CD4-positive, alpha-beta T cell treated with Interferon gamma for 1 hour (primary cell): ENCODE results near the gene GRSF1.
"Not testable (repeated sequence)": the region's sequence is repeated elsewhere in the genome, so short reads cannot be mapped to it uniquely, and the experiment has no call there.

ENCODE experiments used
- DNase-seq: peaks from one replicate; pipeline ENCODE4 v3.0.0-alpha.2; 2020

Gene GRSF1, protein sequence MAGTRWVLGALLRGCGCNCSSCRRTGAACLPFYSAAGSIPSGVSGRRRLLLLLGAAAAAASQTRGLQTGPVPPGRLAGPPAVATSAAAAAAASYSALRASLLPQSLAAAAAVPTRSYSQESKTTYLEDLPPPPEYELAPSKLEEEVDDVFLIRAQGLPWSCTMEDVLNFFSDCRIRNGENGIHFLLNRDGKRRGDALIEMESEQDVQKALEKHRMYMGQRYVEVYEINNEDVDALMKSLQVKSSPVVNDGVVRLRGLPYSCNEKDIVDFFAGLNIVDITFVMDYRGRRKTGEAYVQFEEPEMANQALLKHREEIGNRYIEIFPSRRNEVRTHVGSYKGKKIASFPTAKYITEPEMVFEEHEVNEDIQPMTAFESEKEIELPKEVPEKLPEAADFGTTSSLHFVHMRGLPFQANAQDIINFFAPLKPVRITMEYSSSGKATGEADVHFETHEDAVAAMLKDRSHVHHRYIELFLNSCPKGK

DNA sequence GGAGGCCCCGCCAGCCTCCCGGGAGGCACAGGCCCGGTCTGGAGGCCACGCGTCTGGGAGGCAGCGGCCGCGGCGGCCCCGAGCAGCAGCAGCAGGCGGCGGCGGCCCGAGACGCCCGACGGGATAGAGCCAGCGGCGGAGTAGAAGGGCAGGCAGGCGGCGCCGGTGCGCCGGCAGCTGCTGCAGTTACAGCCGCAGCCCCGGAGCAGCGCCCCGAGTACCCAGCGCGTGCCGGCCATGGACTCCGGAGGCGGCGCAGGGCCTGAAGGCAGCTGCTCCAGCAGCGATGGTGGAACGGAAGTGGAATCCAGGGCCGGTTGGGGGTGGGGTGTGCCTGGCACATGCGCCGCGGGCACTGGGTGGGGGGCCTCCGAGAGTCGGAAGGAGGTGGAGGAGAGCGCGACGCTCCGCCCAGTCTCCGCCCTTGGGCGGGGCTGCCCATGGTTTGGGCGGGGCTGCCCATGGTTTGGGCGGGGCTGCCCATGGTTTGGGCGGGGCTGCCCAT lies at the start of gene GRSF1:
TSS of gene GRSF1 (minus strand) at position 302 of the 505 bp plus-strand sequence. CDS start at position 239, 63 bp downstream.
- DNase-seq, result peak; percentile 93

DNA sequence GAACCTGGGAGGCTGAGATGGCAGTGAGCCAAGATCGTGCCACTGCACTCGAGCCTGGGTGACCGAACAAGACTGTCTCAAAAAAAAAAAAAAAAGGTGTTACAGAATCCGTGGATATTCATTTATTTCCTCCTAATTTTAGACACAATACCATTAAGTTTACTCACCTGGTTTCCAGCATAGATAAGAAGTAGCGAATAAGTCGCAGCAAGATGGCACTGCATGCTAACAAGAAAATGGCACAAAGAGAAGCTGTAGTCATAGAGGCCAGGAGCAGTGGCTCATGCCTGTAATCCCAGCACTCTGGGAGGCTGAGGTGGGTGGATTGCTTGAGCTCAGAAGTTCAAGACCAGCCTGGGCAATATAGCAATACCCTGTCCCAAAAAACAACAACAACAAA lies 45.5 kb upstream of the GRSF1 start:
- DNase-seq, result no peak

DNA sequence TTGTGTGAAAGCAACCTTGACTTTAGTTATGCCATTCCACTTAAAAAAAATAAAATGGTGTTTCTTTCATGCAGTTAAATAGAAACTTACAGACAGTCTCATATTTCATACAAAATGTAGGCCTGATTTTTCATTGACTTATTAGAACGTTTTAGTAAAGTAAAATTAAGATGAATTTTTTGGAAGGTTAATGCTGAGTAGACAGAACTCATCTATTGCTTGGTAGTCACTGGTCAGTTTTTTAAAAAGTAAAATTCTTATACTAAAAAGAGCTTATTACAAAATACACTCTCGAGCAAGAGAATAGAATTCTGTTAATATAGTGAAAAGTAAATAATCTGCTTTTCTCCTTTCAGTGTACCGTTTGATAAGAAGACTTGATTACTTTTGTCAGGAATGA lies 41.0 kb upstream of the GRSF1 start:
- DNase-seq, result no peak

DNA sequence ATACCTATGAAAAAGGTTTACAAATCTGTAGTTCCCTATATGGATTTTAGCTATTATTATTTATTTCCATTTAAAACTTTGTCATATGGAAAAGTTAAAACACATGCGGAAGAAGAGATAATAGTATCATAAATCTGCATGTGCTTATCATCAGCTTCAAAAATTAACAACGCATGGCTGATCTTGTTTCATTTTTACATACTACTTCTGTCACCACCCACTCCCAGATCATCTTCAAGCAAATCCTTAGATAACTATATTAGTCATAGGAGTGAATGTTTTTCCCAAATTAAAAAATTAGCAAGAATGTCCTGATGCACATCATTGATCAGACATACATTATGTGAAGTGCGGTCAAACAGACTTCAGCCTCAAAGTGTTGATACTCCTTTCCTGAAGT lies 37.9 kb upstream of the GRSF1 start:
- DNase-seq, result no peak

DNA sequence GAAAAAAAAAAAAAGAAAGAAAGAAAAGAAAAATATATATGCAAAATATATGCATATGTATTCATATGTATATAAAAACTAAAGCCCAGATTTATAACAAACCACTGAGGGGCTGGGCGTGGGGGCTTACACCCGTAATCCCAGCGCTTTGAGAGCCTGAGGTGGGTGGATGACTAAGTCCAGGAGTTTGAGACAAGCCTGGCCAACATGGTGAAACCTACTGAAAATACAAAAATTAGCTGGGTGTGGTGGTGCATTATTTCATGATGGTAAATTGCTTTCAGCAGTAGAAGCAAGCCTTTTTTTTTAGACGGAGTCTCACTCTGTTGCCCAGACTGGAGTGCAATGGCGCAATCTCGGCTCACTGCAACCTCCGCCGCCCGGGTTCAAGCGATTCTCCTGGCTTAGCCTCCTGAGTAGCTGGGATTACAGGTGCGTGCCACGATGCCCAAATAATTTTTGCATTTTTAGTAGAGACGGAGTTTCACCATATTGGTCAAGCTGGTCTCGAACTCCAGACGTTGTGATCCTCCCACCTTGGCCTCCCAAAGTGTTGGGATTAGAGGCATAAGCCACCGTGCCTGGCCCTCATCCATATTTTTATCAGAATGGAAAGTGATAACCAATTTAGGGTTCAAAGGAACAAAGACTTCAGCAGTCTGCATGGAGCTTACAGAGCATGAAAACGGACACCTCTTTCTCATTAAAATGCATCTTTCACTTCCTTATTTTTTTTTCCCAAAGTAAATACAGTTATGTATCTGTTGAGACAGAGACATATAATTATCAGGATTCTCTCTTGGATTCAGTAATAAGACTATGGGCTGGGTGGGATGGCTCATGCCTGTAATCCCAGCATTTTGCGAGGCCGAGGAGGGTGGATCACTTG lies 34.8 kb upstream of the GRSF1 start:
- DNase-seq, result no peak

DNA sequence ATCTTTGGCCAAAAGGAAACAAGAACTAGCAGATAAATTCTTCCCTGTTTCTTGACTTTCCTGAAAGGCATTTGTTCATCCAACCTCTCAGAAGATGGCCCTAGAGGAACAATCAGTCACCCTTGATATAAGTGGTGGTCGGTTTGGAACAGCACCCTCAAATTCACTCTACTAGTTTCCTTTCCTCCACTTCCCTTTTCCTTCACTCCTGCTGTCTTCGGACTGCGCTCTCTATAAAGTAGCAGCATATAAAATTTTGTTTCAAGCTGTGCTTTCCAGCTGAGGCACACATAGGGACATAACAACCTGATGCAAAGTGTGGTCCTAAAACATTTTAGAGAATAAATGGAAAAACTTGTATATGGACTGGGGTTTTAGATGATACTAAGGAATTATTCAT lies 33.5 kb upstream of the GRSF1 start:
- no peak for DNase-seq

DNA sequence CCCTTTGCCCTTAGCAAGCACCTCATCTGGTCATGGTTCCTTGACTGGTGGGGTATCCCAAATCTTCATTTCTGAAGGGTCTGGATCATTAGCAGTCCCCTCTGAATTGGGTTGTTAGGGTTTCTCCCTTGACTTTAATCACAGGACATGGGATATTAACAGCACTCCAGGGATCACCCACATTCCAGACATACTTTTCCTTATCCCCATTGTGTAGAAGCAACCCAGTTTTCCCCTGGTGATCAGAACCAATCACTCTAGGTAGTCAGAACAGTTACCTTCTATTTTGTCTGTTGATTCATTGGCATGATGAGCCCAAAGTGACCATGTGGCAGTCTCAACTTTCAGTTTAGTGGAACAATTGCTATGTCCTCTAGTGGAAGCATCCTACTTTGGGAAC lies 29.1 kb upstream of the GRSF1 start:
- no peak for DNase-seq

DNA sequence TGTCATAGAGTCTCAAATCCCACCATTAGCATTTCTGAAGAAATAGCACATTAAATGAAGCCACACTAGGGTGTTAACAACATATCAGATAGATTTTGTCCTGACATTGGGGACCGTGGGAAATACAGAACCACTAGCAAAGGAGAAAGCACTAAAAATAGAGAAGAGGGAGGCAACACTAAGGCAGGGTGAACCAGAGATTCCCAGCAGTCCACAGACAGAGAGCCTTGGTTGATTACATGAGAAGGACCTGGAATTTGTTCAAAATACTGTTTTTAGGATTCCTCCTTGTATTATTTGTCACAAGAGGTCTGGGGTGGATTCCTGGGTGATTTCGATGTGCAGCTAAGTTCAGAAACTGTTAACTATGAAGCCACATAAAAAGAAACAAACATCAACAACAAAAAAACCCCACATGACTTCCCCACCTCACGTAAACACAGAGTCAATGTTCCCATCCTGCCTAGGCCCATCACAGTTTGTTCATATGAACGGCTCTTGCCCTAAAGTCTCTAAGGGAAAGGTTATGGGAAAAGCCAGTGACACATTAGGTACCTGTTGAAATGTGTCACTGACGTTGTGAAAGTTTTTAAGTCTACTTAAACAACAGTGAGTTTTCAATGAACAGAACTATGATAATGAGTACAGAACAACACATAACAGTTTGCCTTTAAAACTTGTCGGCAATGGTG lies 23.6 kb upstream of the GRSF1 start:
- no peak for DNase-seq

DNA sequence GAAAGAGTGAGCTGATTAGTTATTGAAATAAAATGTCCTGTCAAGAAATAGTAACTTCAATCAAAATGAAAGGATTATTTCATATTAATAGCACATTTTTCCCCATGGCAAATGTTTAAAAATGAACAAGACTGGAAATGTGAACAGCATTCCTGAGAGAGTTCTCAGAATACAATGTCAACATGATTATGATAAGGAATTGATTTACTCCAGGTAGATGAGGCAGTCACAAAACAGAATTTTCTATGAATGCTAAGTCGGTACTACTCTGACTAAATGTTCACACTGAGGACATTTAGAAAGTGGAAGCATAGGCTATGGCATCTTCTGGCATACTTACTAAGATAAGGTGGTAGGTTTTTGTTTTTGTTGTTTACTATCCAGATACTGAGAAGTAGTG lies 19.4 kb upstream of the GRSF1 start:
- DNase-seq, result no peak

DNA sequence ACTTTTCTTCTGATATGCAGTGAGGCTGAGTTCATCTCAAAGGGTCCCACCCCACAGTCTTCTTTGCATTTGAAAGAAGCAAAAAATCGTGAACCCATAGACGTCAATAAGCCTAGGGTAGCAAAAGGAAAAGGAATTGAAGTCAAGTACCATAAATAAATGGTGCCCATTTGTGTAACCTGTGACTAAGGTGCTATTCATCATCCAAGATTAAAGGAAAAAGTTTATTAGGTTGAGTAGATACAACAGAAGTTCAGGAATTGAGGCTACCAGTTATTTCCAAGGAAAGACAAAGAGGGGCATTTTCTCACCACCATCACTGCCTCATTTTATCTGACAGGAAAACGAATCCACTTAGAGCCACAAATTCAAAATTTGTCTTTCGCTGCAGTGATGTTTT lies 18.8 kb upstream of the GRSF1 start:
- DNase-seq, result no peak

DNA sequence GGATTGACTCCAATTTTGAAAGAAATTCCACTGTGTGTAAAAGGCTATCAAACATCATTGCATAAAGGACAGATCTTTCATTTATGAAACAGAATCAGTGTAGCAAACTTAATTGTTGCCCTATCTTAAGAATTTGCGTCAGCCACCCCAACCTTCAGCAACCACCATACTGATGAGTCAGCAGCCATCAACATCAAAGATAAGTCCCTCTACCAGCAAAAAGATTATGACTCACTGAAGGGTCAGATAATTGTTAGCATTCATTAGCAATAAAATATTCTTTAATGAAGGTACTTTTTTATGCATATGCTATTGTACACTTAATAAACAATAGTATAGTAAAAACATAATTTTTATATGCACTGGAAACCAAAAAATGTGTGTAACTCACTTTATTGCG lies 15.8 kb upstream of the GRSF1 start:
- no peak for DNase-seq

DNA sequence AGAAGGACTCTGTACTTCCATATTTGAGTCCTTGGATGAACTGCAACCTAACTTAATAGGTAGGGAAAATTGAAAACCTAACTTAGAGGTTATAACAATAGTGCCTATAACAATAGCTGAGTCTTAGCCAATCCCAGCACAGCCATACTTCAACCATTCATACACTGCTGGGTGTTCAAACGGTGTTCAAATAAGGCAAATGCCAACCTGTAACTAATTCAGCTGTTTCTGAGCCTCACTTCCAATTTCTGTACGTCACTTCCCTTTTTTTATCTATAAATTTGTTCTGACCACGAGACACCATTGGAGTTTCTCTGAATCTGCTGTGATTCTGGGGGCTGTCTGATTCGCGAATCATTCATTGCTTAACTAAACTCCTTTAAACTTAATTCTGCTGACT lies 9.6 kb upstream of the GRSF1 start:
- DNase-seq, result no peak

DNA sequence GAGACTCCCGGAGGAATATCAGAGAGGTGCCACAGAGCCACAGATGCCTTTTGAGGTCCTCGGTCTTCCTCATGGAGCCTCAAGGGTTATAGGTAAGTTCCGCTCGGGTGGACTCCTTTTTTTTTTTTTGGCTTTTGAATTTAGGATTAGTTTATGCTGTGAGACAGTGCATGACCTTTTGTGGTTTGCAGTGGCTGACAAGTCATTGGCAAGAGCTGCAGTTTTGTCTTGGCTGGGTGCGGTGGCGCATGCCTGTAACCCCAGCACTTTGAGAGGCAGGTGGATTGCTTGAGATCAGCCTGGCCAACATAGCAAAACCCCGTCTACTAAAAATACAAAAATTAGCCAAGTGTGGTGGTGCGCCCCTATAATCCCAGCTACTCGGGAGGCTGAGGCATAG lies 4.5 kb upstream of the GRSF1 start:
- peak; percentile 22 for DNase-seq

DNA sequence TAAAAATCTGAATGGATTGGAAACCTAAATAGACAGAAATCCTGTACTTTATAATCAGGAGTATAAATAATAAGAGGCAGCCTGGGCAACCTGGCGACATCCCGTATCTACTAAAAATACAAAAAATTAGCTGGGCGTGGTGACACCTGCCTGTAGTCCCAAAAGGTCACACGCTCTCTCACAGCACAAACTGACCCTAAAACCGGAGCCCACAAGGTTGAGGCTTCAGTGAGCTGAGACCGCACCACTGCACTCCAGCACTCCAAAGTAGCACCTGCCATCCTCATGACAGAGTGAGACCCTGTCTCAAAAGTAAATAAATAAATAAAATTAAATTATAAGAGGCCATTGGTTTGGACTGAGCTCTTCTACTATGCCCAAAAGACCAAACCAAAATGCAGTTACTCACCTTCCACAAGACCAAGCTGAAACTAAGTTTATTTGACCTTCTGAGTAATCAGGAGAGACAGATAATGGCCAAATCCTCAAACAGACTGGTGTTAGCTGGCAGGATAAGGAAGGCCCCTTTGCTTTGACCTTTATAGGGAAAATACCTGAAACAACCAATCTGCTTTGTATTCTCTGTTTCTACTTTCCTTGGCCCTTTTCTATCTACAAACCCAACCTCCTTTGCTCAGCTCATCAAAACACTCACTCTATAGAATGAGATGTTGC lies 3.2 kb upstream of the GRSF1 start:
- DNase-seq, result no peak

DNA sequence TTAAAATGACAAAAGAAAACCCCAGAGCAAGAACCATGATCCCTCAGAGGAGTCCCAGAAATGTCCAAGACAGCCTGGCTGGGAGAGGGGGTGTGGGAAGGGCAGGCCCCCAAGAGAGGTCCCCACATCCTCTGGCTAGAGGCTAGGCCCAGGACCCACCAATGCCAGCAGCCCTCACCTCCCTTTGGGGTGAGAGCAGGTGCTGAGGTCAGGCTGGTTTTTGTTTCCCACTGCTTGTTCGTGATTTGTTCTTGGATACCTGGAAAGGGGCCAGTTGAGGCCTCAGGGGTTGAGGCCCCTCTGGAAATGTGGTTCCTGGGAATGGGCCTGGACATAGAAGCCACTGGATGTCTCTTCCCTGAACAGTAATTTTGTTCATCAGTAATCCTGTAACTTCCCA lies 2.3 kb upstream of the GRSF1 start:
- DNase-seq, result no peak

DNA sequence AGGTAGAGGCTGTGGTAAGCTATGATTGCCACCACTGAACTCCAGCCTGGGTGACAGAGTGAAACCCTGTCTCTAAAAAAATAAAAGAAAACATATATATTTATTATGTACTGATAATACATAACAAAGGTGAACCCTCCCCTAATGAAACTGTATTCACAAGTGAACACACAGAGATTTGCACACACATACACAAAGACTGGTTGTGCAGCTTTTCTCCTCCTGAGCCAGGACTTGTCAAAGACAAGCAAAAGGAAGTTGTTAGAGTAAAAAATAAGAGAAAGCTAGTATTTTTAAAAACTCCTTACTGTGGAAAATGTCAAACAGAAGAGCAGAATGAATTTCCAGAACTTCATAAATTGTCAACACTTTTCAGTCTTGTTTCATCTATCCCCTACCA lies 1.5 kb upstream of the GRSF1 start:
- no peak for DNase-seq

DNA sequence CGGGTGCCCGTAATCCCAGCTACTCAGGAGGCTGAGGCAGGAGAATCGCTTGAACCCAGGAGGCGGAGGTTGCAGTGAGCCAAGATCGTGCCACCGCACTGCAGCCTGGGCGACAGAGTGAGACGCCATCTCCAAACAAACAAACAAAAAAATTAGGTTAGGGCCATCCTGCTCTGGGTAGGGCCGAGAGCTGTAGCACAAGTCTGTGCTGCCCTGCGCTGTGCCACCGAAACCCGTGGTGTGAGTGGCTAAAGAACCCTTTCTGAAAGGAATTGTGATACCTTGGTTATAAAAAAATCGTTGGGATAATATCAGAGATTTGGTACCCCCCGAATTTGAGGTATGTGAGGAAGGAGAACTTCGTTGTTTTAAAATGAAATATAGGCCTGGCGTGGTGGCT lies 941 bp upstream of the GRSF1 start:
- DNase-seq, result not testable (repeated sequence)

DNA sequence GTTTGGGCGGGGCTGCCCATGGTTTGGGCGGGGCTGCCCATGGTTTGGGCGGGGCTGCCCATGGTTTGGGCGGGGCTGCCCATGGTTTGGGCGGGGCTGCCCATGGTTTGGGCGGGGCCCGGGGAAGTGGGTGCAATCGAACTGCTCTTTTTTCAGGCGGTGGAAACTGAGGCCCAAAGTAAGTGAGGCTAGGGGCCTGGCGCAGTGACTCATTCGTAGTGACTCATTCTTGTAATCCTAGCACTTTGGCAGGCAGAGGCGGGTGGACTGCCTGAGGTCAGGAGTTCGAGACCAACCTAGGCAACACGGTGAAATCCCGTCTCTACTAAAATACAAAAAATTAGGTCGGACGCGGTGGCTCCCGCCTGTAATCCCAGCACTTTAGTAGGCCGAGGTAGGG lies 447 bp upstream of the GRSF1 start:
- peak; percentile 43 for DNase-seq

DNA sequence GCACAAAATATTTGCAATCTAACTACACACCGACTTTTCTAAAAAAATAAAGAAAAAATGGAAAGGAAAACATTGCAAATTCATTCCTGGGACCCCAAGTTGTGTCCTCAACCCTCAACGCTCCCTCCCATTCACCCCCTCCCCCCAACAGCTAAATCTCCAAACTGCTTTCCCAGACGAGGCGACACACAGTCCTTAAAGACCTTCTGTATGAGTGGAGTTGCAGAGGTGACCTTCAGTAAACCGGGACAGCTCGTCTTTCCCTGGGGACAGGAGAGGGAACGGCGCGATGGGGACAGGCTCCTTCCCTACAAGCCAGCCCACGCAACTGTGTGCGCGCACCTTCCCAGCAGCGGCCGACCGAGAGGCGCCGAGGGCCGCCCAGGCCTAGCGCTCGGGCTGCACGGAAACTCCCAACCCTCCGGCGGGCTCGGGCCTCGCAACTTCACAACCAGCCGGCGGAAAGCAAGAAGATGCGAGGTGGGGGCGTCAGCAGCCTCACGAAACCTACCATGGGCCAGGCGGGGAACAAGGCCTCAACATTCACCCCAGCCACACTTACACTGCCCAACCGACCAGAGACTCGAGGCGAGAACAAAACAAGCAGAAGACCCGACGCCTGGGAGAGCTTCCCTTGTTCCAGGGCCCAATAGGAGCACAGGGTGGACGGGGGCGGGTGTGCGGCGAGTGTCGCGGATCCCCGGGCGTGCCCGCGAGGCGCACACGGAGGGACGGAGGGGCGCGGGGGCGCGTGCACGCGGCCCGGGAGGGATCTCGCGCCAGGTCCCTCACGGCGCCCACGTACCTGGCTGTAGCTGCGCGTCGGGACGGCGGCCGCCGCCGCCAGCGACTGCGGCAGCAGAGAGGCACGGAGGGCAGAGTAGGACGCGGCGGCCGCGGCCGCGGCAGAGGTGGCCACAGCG lies 763 bp downstream of the GRSF1 start:
- peak; percentile 61 for DNase-seq

DNA sequence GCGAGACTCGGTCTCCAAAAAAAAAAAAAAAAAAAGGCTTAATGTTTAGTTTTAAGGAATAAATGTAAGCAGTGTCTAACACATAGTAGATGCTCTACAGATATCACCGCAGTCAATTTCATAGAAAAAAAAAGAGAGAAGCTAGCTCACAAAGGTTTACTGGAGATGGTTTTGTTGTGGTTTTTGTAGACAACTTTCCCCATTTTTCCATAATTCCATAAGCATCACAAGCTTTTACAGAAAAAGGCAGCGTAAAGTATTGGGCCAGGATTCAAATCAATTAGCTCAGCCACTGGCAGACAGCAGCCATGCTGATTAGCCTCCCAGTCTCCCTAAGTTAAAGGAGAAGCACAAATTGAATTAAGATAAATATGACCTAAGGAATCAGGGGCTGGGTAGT lies 1.5 kb downstream of the GRSF1 start:
- no peak for DNase-seq

DNA sequence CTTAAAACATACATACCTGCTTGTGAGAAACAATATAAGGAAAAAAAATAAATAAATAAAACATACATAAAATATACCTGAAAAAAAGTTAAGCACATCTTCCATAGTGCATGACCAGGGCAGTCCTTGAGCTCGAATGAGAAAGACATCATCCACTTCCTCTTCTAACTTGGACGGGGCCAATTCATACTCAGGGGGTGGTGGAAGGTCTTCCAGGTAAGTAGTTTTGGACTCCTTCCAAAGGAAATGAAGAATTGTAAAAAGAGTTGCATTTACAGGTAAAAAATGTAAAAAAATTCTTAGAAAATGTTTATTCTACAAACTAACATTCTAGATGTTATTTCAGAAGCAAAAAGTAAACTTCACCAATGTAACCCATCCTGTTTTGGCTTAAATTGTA lies 3.6 kb downstream of the GRSF1 start:
- DNase-seq, result no peak

DNA sequence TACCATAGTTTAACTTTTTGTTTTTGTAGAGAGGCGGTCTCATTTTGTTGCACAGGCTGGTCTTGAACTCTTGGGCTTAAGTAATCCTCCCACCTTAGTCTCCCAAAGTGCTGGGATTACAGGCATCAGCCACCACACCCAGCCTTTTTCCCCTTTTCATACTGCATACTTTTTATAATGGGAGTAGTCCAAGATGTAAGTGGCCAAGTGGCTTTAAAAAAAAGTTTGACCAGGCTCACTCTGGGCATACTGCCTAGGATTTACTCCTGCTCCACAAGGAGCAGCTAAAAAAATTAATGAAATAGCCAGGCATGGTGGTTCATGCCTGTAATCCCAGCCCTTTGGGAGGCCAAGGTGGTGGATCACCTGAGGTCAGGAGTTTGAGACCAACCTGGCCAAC lies 6.0 kb downstream of the GRSF1 start:
- DNase-seq, result no peak
